GM13976 (cell line): Measurements from ENCODE around the gene HOXB6.

ENCODE experiments used
- DNase-seq: peaks from one replicate; pipeline ENCODE4 v3.0.0; 2012; ENCODE audit warnings: low spot score
- CTCF ChIP-seq: IDR thresholded peaks from 2 replicates; pipeline ENCODE4 v1.5.1; 2012; ENCODE audit warnings: borderline replicate concordance, mild to moderate bottlenecking; ENCODE audit not compliant: insufficient read depth; ENCODE audit errors: extremely low read depth, missing control alignments, control extremely low read depth
- in situ Hi-C: fragments of 300-500 bp; cut with MboI; formaldehyde crosslinking; loops from one replicate; pipeline ENCODE4 v1.12.0; 2022; ENCODE audit warnings: low sequenced_read_pairs, mixed read lengths, inconsistent platforms; ENCODE audit not compliant: unreplicated experiment

HOXB6 gene

GRCh38 chr17:48629411-48629759 lies 24.6 kb upstream of the HOXB6 start:
- no peak for TF ChIP-seq CTCF
- DNase-seq, result no peak
- in situ Hi-C loops, result no loop called here

- DNase-seq, result no peak
- in situ Hi-C loops, result no loop called here
- TF ChIP-seq CTCF, result no peak
These were observed 24.0 kb upstream of the HOXB6 start for GRCh38 chr17:48628649-48629410.

GRCh38 chr17:48627623-48628521 lies 23.1 kb upstream of the HOXB6 start:
- in situ Hi-C loops, result no loop called here
- no peak for TF ChIP-seq CTCF
- no peak for DNase-seq

GRCh38 chr17:48627118-48627597 lies 22.4 kb upstream of the HOXB6 start:
- no peak for DNase-seq
- in situ Hi-C loops, result no loop called here
- no peak for TF ChIP-seq CTCF

- DNase-seq, result peak; percentile 64
- TF ChIP-seq CTCF, result no peak
- in situ Hi-C loops, result no loop called here
These were observed 21.7 kb upstream of the HOXB6 start, which contains the start of gene HOXB9 for GRCh38 chr17:48626245-48627117. TSS of gene HOXB9 (minus strand) at chr17:48626358. CDS start at chr17:48626269, 89 bp downstream.
